Astrocyte (in vitro differentiated cells and primary cell): ENCODE results near the gene OVOL1. TPM values are rescaled to one million over a fixed set of nuclear protein-coding genes. Genes with fewer than 3 reads are reported as not detected.

Experiments
- DNase-seq: peaks from one replicate; pipeline ENCODE4 v3.0.0-alpha.2; 2010; ENCODE audit warnings: low read depth
- FAIRE-seq: peaks from 2 replicates; lab custom pipeline; 2011; peaks lifted over from hg19 to GRCh38; lab: Jason Lieb, UNC
- H2AFZ ChIP-seq: 2 replicates; pipeline ENCODE4 v1.6.0; 2012; ENCODE audit warnings: low read depth, low read length, inconsistent platforms
- H3K27ac ChIP-seq: 2 replicates; pipeline ENCODE4 v1.5.1; 2011; ENCODE audit warnings: low read depth, low read length, inconsistent platforms
- H3K27me3 ChIP-seq: 2 replicates; pipeline ENCODE4 v1.6.0; 2011; ENCODE audit warnings: low read length, inconsistent platforms; ENCODE audit not compliant: insufficient read depth
- H3K36me3 ChIP-seq: 2 replicates; pipeline ENCODE4 v1.5.1; 2011; ENCODE audit warnings: low read length, inconsistent platforms; ENCODE audit not compliant: insufficient read depth
- H3K4me1 ChIP-seq: 2 replicates; pipeline ENCODE4 v1.5.1; 2011; ENCODE audit warnings: low read length, inconsistent platforms; ENCODE audit not compliant: insufficient read depth
- H3K4me2 ChIP-seq: 2 replicates; pipeline ENCODE4 v1.6.0; 2012; ENCODE audit warnings: low read length, inconsistent platforms
- H3K4me3 ChIP-seq: 2 replicates; pipeline ENCODE4 v1.5.1; 2011; ENCODE audit warnings: low read depth, mild to moderate bottlenecking, low read length, inconsistent platforms; ENCODE audit not compliant: insufficient read depth
- H3K79me2 ChIP-seq: 2 replicates; pipeline ENCODE4 v1.6.0; 2012; ENCODE audit warnings: mild to moderate bottlenecking, low read length, inconsistent platforms; ENCODE audit not compliant: insufficient read depth
- H3K9ac ChIP-seq: 2 replicates; pipeline ENCODE4 v1.6.0; 2012; ENCODE audit warnings: mild to moderate bottlenecking, low read length, inconsistent platforms
- H3K9me3 ChIP-seq: 2 replicates; pipeline ENCODE4 v1.5.1; 2012; ENCODE audit warnings: low read depth, mild to moderate bottlenecking, low read length, inconsistent platforms; ENCODE audit not compliant: insufficient read depth
- H4K20me1 ChIP-seq: 2 replicates; pipeline ENCODE4 v1.6.0; 2012; ENCODE audit warnings: low read length, inconsistent platforms; ENCODE audit not compliant: insufficient read depth
- H3K27ac Mint-ChIP-seq: one replicate; pipeline ENCODE4 v1.8.0; 2021; ENCODE audit warnings: mild to moderate bottlenecking, mixed read lengths; ENCODE audit not compliant: unreplicated experiment
- H3K27me3 Mint-ChIP-seq: one replicate; pipeline ENCODE4 v1.8.0; 2021; ENCODE audit warnings: low read depth, mixed read lengths; ENCODE audit not compliant: unreplicated experiment
- H3K36me3 Mint-ChIP-seq: one replicate; pipeline ENCODE4 v1.8.0; 2021; ENCODE audit warnings: low read depth, mixed read lengths; ENCODE audit not compliant: unreplicated experiment
- H3K4me1 Mint-ChIP-seq: one replicate; pipeline ENCODE4 v1.8.0; 2021; ENCODE audit warnings: low read depth, mixed read lengths; ENCODE audit not compliant: unreplicated experiment
- H3K4me3 Mint-ChIP-seq: one replicate; pipeline ENCODE4 v1.8.0; 2021; ENCODE audit warnings: mild to moderate bottlenecking, moderate library complexity, mixed read lengths; ENCODE audit not compliant: unreplicated experiment
- H3K9me3 Mint-ChIP-seq: one replicate; pipeline ENCODE4 v1.8.0; 2021; ENCODE audit warnings: mild to moderate bottlenecking, mixed read lengths; ENCODE audit not compliant: unreplicated experiment
- CTCF ChIP-seq: IDR thresholded peaks from 2 replicates; pipeline ENCODE4 v1.5.1; 2011; ENCODE audit warnings: low read depth, mild to moderate bottlenecking, inconsistent platforms, low read length, moderate library complexity; ENCODE audit not compliant: insufficient read depth
- EZH2 ChIP-seq: IDR thresholded peaks from 2 replicates; pipeline ENCODE4 v1.6.1; 2012; ENCODE audit warnings: mild to moderate bottlenecking, low read length, inconsistent platforms; ENCODE audit not compliant: insufficient read depth
- total RNA-seq: library from RNA; stranded (reverse); gene quantifications from 2 replicates; pipeline ENCODE4 v1.2.1, GENCODE V29; 2021

OVOL1 gene
- total RNA-seq, 1 donor from 2014 or later, result 1.0 TPM

DNA sequence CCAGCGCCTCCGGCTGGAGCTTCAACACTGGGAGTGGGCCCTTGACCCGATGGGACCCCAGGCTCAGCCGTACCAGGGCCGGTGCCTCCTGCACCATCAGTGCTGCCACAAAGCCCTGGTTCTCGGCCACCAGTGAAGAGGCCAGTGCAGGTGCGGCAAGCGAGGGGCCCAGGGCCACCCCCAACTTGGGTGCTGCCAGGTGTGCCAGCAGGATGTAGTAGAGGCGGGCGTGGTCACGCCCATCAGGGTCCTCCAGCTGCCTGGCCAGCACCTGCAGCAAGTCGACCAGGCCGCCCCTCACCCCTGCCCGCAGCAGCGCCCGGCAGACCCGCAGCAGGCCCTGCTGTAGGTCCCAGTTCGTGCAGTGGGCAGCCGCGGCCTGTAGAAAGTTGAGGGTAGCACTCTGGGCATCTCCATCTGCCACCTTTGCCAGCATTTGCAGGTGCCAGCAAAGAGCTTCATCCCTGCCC lies 8.4 kb upstream of the OVOL1 start:
- Histone ChIP-seq H3K79me2 (peaks cover 18% of the 10 kb centered on the region), H3K36me3 (no peaks in the 10 kb centered on the region), H3K27me3 (no peaks in the 10 kb centered on the region), H3K9me3 (no peaks in the 10 kb centered on the region), H2AFZ (no peak overlapping the region), H3K9ac (no peak overlapping the region), H3K4me2 (no peak overlapping the region), H3K4me1 (peaks cover 6% of the 10 kb centered on the region), H3K27ac (no peak overlapping the region), H3K4me3 (no peak overlapping the region), H4K20me1 (peaks cover 42% of the 10 kb centered on the region)
- no peaks in the 10 kb centered on the region for H3K9me3 Mint-ChIP-seq
- H3K36me3 Mint-ChIP-seq, result peaks cover 15% of the 10 kb centered on the region
- H3K27me3 Mint-ChIP-seq, result peaks cover 10% of the 10 kb centered on the region
- H3K27ac Mint-ChIP-seq, result no peak overlapping the region
- TF ChIP-seq EZH2, result no peak
- TF ChIP-seq CTCF, result no peak
- no peak overlapping the region for H3K4me3 Mint-ChIP-seq
- H3K4me1 Mint-ChIP-seq, result peaks cover 7% of the 10 kb centered on the region
- FAIRE-seq (no peak), DNase-seq (no peak)

GRCh38 chr11:65778901-65779668 lies 7.8 kb upstream of the OVOL1 start:
- Histone ChIP-seq H3K36me3 (no peaks in the 10 kb centered on the region), H3K9ac (no peak overlapping the region), H3K4me1 (peaks cover 6% of the 10 kb centered on the region), H3K79me2 (peaks cover 18% of the 10 kb centered on the region), H3K4me2 (peak overlapping the region; percentile 86), H3K9me3 (no peaks in the 10 kb centered on the region), H3K4me3 (peak overlapping the region; percentile 73), H4K20me1 (peaks cover 42% of the 10 kb centered on the region), H3K27ac (no peak overlapping the region), H2AFZ (no peak overlapping the region), H3K27me3 (no peaks in the 10 kb centered on the region)
- H3K27me3 Mint-ChIP-seq, result peaks cover 14% of the 10 kb centered on the region
- no peak for DNase-seq
- H3K4me1 Mint-ChIP-seq, result peaks cover 7% of the 10 kb centered on the region
- no peak for TF ChIP-seq CTCF
- TF ChIP-seq EZH2, result no peak
- H3K9me3 Mint-ChIP-seq, result no peaks in the 10 kb centered on the region
- no peak for FAIRE-seq
- peaks cover 14% of the 10 kb centered on the region for H3K36me3 Mint-ChIP-seq
- no peak overlapping the region for H3K27ac Mint-ChIP-seq
- peak overlapping the region; percentile 79 for H3K4me3 Mint-ChIP-seq

DNA sequence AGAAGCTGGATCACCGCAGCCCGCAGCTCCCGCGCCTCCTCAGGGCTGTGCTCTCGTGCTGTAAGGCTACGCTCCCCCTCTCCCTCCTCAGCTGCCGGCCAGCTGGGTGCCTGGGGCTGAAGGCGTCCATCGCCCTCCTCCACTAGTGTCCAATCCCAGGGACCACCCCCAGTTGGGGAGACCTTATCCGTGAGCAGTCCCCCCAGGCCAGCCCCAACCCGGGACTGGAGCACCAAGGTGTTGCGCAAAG lies 7.3 kb upstream of the OVOL1 start:
- peaks cover 7% of the 10 kb centered on the region for H3K4me1 Mint-ChIP-seq
- peaks cover 18% of the 10 kb centered on the region for H3K79me2 ChIP-seq
- H3K4me2 ChIP-seq, result peak overlapping the region; percentile 86
- H3K4me3 Mint-ChIP-seq, result peak overlapping the region; percentile 75
- H3K27ac ChIP-seq, result no peak overlapping the region
- peaks cover 14% of the 10 kb centered on the region for H3K36me3 Mint-ChIP-seq
- no peak overlapping the region for H2AFZ ChIP-seq
- no peaks in the 10 kb centered on the region for H3K36me3 ChIP-seq
- H3K27ac Mint-ChIP-seq, result no peak overlapping the region
- no peak for TF ChIP-seq EZH2
- no peak for TF ChIP-seq CTCF
- H3K9me3 Mint-ChIP-seq, result no peaks in the 10 kb centered on the region
- DNase-seq (no peak), FAIRE-seq (no peak)
- H3K27me3 ChIP-seq, result peaks cover 4% of the 10 kb centered on the region
- H4K20me1 ChIP-seq, result peaks cover 40% of the 10 kb centered on the region
- peaks cover 18% of the 10 kb centered on the region for H3K27me3 Mint-ChIP-seq
- peaks cover 6% of the 10 kb centered on the region for H3K4me1 ChIP-seq
- peak overlapping the region; percentile 73 for H3K4me3 ChIP-seq
- no peaks in the 10 kb centered on the region for H3K9me3 ChIP-seq
- peak overlapping the region; percentile 83 for H3K9ac ChIP-seq
